MM.1S (cell line): ENCODE results near the gene SYNE2.

Experiments used
- DNase-seq: peaks from one replicate; pipeline ENCODE4 v3.0.0-alpha.2; 2015
- H2AFZ ChIP-seq: fragments of 300-600 bp; sonication (generic); 2 replicates; pipeline ENCODE4 v1.6.0; 2016; ENCODE audit warnings: antibody characterized with exemption, low read length
- H3F3A ChIP-seq: fragments of 300-600 bp; sonication (generic); 2 replicates; pipeline ENCODE4 v1.6.1; 2016; ENCODE audit warnings: mild to moderate bottlenecking, antibody characterized with exemption, low read length, moderate library complexity, mixed read lengths; ENCODE audit not compliant: insufficient read depth
- H3K27ac ChIP-seq: fragments of 300-600 bp; sonication (generic); 2 replicates; pipeline ENCODE4 v1.5.1; 2016; ENCODE audit warnings: mild to moderate bottlenecking, low read length
- H3K27me3 ChIP-seq: fragments of 300-600 bp; sonication (generic); replicated peaks from 2 replicates; pipeline ENCODE4 v1.6.0; 2016; ENCODE audit warnings: low read length; ENCODE audit not compliant: insufficient read depth
- H3K36me3 ChIP-seq: fragments of 300-600 bp; sonication (generic); replicated peaks from 2 replicates; pipeline ENCODE4 v1.6.1; 2016; ENCODE audit warnings: mild to moderate bottlenecking, low read length, mixed read lengths; ENCODE audit not compliant: insufficient read depth
- H3K4me1 ChIP-seq: fragments of 300-600 bp; sonication (generic); 2 replicates; pipeline ENCODE4 v1.6.1; 2016; ENCODE audit warnings: low read length, mixed read lengths
- H3K4me2 ChIP-seq: fragments of 300-600 bp; sonication (generic); 2 replicates; pipeline ENCODE4 v1.6.0; 2016; ENCODE audit warnings: low read depth, low read length
- H3K4me3 ChIP-seq: fragments of 300-600 bp; sonication (generic); 2 replicates; pipeline ENCODE4 v1.5.1; 2016; ENCODE audit warnings: low read length, mixed read lengths
- H3K79me2 ChIP-seq: fragments of 300-600 bp; sonication (generic); 2 replicates; pipeline ENCODE4 v1.6.1; 2016; ENCODE audit warnings: mixed run types, low read length, mixed read lengths
- H3K9ac ChIP-seq: fragments of 300-600 bp; sonication (generic); 2 replicates; pipeline ENCODE4 v1.6.1; 2016; ENCODE audit warnings: low read length, mixed read lengths
- H3K9me2 ChIP-seq: fragments of 300-600 bp; sonication (generic); replicated peaks from 2 replicates; pipeline ENCODE4 v1.6.1; 2016; ENCODE audit warnings: mild to moderate bottlenecking, low read length, mixed read lengths; ENCODE audit not compliant: insufficient read depth
- H3K9me3 ChIP-seq: fragments of 300-600 bp; sonication (generic); replicated peaks from 2 replicates; pipeline ENCODE4 v1.6.1; 2016; ENCODE audit warnings: mild to moderate bottlenecking, low read length, mixed read lengths; ENCODE audit not compliant: insufficient read depth
- H4K20me1 ChIP-seq: fragments of 300-600 bp; sonication (generic); 2 replicates; pipeline ENCODE4 v1.6.1; 2016; ENCODE audit warnings: mild to moderate bottlenecking, low read length, moderate library complexity, mixed read lengths; ENCODE audit not compliant: insufficient read depth
- EZH2 ChIP-seq: fragments of 300-600 bp; sonication (generic); optimal IDR thresholded peaks from 2 replicates; pipeline ENCODE3; 2017; ENCODE audit warnings: low read depth, mild to moderate bottlenecking, antibody characterized with exemption, low read length, mixed read lengths
- EZH2phosphoT487 ChIP-seq: fragments of 300-600 bp; sonication (generic); IDR thresholded peaks from 2 replicates; pipeline ENCODE4 v1.6.1; 2018; ENCODE audit warnings: antibody characterized with exemption, low read length
- TF ChIP-seq, protein P1 (sequence below): fragments of 300-600 bp; sonication (generic); IDR thresholded peaks from 2 replicates; pipeline ENCODE4 v1.5.1; 2016; ENCODE audit warnings: antibody characterized with exemption, low read length, mixed read lengths

SYNE2 gene

DNA sequence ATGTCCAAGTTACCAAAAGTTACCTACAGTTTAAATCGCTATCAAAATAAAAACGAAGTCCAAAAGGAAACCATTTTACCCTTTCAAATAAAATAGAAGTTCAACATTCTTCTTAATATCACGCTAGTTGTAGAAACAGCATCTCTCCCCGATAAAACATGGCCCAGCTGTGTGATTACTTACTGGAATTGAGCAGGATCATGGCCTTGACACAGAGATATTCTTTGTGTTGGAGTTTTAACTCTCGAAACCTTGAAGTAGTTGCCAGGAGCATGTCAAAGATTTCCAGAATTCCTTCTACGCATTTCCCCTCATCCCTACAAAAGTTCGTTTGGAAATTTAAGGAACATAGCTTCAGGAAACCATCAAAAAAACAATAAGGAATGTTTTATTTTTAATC lies 396.6 kb downstream of the SYNE2 start:
- Histone ChIP-seq H3K4me3 (no peak overlapping the region), H3K27ac (no peak overlapping the region), H3K9ac (no peak overlapping the region), H3K79me2 (no peaks in the 10 kb centered on the region), H3K9me2 (no peaks in the 10 kb centered on the region), H3K27me3 (no peaks in the 10 kb centered on the region), H3K4me2 (no peak overlapping the region), H3K9me3 (no peaks in the 10 kb centered on the region), H2AFZ (no peak overlapping the region), H4K20me1 (no peaks in the 10 kb centered on the region), H3K36me3 (no peaks in the 10 kb centered on the region), H3F3A (no peaks in the 10 kb centered on the region), H3K4me1 (no peaks in the 10 kb centered on the region)
- TF ChIP-seq EZH2phosphoT487, result no peak
- TF ChIP-seq EZH2, result no peak
- no peak for DNase-seq

DNA sequence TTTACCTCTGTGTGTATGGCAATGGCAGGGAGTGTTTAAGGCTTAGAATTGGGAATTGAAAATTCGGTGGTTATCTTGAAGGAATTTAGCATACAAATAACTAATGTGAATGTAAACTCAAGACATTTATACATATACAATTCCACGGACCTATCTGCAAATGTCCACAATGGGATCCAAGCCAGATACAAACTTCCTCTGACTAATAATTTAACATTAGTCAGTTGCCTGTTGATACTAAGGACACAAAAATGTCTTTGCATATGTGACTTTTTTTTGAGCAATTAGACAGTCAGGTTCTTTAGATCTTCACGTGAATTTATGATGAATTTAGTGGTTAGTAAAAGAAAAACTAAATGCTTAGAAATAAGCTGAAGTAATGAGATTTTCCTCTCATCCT lies 400.9 kb downstream of the SYNE2 start:
- Histone ChIP-seq H3K9me3 (no peaks in the 10 kb centered on the region), H3K27me3 (no peaks in the 10 kb centered on the region), H3K4me1 (no peaks in the 10 kb centered on the region), H3K9ac (no peak overlapping the region), H3K9me2 (no peaks in the 10 kb centered on the region), H3K4me3 (no peak overlapping the region), H3F3A (no peaks in the 10 kb centered on the region), H4K20me1 (no peaks in the 10 kb centered on the region), H3K27ac (no peak overlapping the region), H3K4me2 (no peak overlapping the region), H3K36me3 (no peaks in the 10 kb centered on the region), H3K79me2 (no peaks in the 10 kb centered on the region), H2AFZ (no peak overlapping the region)
- DNase-seq, result no peak
- no peak for TF ChIP-seq EZH2phosphoT487
- TF ChIP-seq, protein P1, sequence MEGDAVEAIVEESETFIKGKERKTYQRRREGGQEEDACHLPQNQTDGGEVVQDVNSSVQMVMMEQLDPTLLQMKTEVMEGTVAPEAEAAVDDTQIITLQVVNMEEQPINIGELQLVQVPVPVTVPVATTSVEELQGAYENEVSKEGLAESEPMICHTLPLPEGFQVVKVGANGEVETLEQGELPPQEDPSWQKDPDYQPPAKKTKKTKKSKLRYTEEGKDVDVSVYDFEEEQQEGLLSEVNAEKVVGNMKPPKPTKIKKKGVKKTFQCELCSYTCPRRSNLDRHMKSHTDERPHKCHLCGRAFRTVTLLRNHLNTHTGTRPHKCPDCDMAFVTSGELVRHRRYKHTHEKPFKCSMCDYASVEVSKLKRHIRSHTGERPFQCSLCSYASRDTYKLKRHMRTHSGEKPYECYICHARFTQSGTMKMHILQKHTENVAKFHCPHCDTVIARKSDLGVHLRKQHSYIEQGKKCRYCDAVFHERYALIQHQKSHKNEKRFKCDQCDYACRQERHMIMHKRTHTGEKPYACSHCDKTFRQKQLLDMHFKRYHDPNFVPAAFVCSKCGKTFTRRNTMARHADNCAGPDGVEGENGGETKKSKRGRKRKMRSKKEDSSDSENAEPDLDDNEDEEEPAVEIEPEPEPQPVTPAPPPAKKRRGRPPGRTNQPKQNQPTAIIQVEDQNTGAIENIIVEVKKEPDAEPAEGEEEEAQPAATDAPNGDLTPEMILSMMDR, result no peak
- TF ChIP-seq EZH2, result no peak

DNA sequence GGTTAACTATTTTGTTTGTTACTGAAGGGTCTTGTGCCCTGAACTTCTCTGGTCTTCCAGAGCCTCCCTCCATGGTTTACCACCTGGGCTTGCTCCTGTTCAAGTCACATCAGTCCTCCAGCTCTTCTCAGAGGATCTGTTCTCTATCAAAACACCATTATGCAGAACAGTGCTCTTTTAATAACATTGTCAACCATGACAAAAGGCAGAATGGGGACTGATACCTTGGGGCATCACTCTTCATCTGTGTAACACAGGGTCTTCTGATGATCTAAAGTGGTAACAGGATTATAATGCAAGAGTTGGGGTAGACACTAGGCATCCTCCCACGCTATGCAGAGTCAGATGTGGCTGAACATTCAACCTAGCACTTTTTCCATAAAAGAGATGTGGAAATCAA lies 403.0 kb downstream of the SYNE2 start:
- H3K9me3 ChIP-seq, result no peaks in the 10 kb centered on the region
- H3K36me3 ChIP-seq, result no peaks in the 10 kb centered on the region
- DNase-seq, result no peak
- no peaks in the 10 kb centered on the region for H3K27me3 ChIP-seq
- H3K4me2 ChIP-seq, result no peak overlapping the region
- H3K4me1 ChIP-seq, result no peaks in the 10 kb centered on the region
- no peaks in the 10 kb centered on the region for H3K79me2 ChIP-seq
- H3K4me3 ChIP-seq, result no peak overlapping the region
- H2AFZ ChIP-seq, result no peak overlapping the region
- no peaks in the 10 kb centered on the region for H4K20me1 ChIP-seq
- no peak overlapping the region for H3K9ac ChIP-seq
- no peak overlapping the region for H3K27ac ChIP-seq
- TF ChIP-seq EZH2, result no peak
- TF ChIP-seq, protein P1, result no peak
- no peak for TF ChIP-seq EZH2phosphoT487
- H3K9me2 ChIP-seq, result no peaks in the 10 kb centered on the region
- no peaks in the 10 kb centered on the region for H3F3A ChIP-seq

DNA sequence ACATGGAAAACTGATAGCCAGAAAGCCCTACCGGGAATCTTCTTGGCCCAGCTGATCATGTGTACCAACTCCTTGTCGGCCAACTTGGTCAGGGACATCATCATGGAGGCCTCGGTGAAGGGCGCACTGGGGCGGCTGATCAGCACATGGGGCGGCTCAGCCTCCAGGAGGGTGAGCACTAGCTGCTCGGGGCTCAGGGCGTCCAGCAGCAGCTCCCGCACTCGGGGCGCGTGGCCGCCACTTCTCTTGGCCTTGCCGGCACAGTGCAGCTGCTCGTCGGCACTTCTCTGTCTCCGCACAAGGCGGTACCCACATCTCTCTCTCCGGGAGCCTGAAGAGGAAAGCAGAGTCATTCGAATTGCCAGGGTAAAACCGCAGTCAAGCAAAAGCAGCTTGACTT lies 407.6 kb downstream of the SYNE2 start:
- Histone ChIP-seq H2AFZ (no peak overlapping the region), H3K9me3 (no peaks in the 10 kb centered on the region), H3K9me2 (no peaks in the 10 kb centered on the region), H3K9ac (no peak overlapping the region), H3K4me1 (no peaks in the 10 kb centered on the region), H3K79me2 (no peaks in the 10 kb centered on the region), H3F3A (no peaks in the 10 kb centered on the region), H3K27ac (no peak overlapping the region), H4K20me1 (no peaks in the 10 kb centered on the region), H3K4me2 (no peak overlapping the region), H3K36me3 (no peaks in the 10 kb centered on the region), H3K27me3 (no peaks in the 10 kb centered on the region), H3K4me3 (no peak overlapping the region)
- TF ChIP-seq EZH2 (no peak), EZH2phosphoT487 (no peak)
- TF ChIP-seq, protein P1, result no peak
- no peak for DNase-seq
